ENCODE data around the gene RSAD2.
"Not testable (repeated sequence)": the region's sequence is repeated elsewhere in the genome, so short reads cannot be mapped to it uniquely, and the experiment has no call there.

RSAD2 gene

GRCh38 chr2:6928452-6928851 lies 50.9 kb downstream of the RSAD2 start:
- DNase-seq, result no peak

- no peak for DNase-seq
Measured at GRCh38 chr2:6929196-6929819, 51.7 kb downstream of the RSAD2 start.

DNA sequence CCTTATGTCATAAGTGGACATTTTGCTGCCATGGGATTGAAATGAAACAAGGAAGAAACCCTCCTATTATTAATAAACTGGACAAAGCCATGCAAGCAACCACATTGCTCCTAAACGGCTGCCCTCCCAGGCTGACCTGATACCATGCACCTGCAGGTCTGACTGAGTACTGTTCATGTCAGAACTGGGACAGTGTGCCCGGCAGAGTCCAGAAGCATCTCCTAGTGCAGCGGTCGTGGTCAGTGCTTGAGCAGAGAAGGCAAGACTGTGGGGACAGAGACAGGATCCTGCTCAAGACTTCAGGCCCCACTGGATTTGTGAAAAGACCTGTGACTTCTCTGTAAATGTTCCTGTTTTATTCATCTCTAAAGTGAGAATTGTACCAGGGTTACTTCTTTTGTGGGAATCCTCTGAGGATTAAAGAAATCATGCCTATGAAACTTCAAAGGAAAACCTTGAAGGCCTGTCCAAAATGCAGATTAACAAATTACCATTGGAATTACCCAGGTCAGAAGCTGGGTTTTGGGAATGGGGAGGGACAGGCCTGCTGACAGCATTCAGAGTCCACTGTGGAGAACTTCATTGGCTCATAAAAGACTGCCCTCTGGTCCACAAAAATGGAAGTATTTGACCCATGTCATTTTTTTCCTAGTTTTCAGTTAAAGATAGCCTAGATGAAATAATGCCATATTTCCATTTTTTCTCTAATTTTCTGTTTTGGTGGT lies 53.5 kb downstream of the RSAD2 start:
- DNase-seq, result no peak

DNA sequence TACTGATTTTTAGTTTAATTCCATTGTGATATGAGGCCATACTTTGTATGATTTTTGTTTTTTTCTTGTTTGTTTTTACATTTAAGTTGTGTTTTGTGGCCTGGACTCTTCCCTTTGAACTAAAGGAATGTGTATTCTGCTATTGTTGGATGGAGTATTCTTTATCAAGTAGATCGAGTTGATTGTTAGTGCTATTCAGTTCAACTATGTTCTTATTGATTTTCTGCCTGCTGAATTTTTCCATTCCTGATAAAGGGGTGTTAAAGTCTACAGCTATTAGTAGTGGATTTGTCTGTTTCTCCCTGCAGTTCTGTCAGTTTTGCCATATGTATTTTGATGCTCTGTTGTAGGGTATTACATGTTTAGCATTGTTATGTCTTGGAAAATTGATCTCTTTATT lies 54.2 kb downstream of the RSAD2 start:
- no peak for DNase-seq

DNA sequence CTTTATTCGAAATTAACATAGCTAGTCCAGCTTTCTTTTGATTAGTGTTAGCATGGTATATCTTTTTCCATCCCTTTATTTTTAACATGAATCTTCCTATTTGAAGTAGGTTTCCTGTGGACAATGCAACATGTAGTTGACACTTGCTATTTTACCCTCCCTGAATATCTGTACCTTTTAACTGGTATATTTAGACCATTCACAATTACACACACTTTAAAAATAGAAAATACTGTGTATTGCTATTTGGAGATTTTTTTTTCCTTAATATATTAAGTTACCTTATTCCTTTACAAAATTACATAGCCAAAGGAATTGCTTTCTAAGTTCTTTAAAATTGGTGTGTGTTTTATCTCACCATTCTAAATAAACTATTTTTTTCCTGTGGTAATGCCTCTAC lies 54.6 kb downstream of the RSAD2 start:
- no peak for DNase-seq

GRCh38 chr2:6932828-6933227 lies 55.3 kb downstream of the RSAD2 start:
- DNase-seq, result no peak

DNA sequence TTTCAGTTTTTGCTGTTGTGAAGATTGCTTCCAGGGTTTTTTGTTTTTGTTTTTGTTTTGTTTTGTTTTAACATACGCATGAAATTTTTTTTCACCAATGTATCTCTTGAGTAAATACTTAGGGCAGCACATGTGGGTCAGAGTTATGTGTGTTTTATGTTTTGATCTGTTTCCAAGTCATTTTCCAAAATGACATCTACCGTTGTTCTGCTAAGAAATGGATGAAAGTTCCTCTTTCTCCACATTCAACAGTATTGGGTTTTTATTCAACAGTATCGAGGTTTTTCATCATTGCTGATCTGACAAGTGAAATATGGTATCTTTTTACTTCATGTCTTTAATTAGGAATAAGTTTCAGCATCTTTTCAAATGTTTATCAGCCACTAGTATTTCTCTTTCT lies 56.3 kb downstream of the RSAD2 start:
- DNase-seq, result no peak

- DNase-seq, result no peak
Measured at GRCh38 chr2:6934345-6934744, 56.8 kb downstream of the RSAD2 start.

DNA sequence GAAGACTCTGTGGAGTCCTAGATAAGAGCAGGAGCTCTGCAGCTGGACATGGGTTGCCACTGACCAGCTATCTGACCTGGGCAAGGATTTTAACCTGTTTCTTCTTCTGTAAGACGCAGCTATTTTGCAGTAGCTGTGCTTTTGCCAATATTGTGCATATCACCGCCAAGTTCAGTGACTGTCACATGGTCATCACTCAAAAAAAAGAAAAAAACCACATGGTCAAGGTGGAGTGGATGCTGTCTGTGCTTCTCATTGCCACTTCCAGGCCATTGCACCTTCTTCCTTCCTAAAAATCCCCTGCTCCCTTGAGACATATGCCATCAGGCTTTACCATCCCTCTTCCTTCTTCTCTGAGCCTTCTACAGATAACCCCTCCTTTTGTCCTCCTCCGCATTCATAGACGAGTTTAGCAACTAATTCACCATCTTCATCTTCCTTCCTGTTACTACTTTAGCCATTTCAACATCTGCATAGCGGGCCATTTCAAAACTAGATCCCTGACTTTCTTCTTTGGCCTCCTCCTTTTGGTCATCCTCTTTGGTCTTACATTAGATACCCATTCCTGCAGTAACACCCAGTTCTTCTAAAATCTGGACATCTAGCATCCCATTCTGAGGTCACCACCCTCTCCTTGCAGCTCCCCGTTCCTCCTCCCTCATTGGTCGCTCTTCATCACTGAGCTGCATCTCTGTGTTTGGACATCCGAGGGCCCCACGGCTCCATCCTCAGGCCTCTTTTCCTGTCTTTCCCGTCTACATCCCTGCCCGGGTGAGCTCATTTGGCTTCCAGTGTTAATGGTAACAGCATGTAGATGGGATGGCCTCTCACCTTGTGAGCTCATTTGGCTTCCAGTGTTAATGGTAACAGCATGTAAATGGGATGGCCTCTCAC lies 57.4 kb downstream of the RSAD2 start:
- no peak for DNase-seq

GRCh38 chr2:6935652-6936020 lies 58.1 kb downstream of the RSAD2 start:
- DNase-seq, result not testable (repeated sequence)

DNA sequence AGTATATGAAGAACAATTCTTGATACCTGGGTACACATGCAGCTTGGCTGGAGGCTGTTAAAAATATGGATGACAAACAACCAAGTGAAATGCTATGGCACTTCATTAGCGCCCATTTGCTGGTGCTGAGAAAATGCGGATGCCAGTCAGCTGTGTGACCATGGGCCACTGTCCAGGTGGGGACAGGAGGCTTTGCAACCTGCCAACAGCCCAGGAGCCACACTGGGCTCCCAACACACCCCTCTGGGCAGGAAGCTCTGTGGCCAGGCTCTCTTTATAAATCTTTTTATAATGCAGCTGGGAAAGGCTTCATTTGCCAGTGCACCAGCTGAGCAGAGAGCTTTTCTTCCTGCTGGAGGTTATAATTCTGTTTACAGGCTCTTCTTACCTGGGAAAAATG lies 59.6 kb downstream of the RSAD2 start:
- DNase-seq, result no peak

- no peak for DNase-seq
Measured at GRCh38 chr2:6937582-6937981, 60.0 kb downstream of the RSAD2 start.

- no peak for DNase-seq
Measured at GRCh38 chr2:6939071-6939470, 61.5 kb downstream of the RSAD2 start.

GRCh38 chr2:6940820-6941219 lies 63.2 kb downstream of the RSAD2 start:
- DNase-seq, result no peak

DNA sequence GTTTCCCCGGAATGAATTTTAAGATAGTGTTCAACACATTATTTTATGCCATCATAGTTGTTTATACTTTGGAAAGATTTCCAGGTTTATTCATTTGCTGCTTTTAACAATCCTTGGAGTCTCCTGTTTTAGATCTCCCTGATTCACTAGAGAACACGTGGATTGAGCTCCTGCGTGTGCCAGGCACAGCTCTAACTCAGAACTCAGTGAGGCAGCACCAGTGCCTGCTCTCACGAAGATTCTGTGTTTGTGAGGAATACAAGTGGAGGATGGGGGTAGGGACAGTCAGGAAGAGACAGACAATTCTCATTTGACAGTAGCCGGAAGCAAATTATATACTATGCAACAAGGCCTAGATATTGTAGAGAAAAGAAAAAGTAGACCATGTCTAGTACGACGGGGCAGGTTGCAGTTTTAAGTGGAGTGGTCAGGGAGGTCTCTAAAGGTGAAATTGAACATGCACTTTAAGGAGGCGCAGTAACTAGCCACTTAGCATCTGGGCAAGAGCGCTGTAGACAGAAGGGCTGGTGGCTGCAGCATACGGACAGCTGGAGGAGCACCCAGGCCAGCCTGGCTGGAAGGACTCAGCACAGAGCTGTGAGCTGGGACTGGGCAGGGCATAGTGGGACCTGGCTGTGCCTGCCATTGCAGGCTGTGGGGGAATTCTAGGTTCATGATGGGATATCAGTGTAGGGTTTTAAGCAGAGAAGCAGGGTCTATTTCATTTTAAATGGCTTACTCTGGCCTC lies 63.9 kb downstream of the RSAD2 start:
- DNase-seq, result no peak

- DNase-seq, result no peak
Measured at GRCh38 chr2:6942848-6943247, 65.3 kb downstream of the RSAD2 start.

GRCh38 chr2:6943523-6943922 lies 65.9 kb downstream of the RSAD2 start:
- DNase-seq, result no peak

DNA sequence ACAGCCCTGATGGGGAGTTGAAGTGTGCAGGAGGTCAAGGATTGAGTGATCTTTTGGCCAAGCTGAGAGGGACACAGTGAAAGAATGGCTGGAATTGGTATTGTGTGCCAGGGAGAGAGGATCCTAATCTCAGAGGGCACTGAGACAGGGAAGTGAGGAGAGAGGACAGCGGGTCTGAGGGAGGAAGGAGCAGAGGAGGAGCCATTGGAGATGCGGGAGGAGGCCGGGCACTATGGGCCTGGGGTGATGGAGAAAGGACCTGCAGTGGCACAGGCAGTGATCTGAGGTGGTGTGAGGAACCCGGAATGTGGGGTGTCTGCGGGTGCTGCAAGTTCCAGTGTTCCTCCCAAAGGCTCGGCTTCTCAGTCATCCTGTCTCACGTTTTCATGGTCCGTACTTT lies 66.4 kb downstream of the RSAD2 start:
- no peak for DNase-seq

DNA sequence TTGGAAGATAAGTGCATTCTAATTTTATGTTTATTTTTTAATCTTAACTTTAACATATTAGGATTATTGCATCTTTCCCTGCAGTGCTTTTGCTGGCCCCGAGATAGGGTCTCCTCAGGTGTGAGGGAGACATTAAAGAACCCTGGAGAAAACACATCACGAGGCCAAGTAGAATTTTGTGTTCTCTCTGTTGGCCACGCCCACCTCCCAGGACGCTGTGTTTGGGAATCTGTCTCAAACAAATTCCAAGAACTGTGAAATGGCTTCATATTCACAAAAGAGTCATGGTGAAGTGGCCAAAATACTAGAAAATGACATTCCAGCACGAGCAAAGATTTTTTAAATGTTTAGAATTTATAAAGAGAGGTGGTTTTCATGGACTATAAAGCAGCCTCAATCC lies 67.0 kb downstream of the RSAD2 start:
- DNase-seq, result no peak

- DNase-seq, result no peak
Measured at GRCh38 chr2:6945087-6945813, 67.7 kb downstream of the RSAD2 start.

GRCh38 chr2:6945821-6946220 lies 68.2 kb downstream of the RSAD2 start:
- DNase-seq, result no peak

DNA sequence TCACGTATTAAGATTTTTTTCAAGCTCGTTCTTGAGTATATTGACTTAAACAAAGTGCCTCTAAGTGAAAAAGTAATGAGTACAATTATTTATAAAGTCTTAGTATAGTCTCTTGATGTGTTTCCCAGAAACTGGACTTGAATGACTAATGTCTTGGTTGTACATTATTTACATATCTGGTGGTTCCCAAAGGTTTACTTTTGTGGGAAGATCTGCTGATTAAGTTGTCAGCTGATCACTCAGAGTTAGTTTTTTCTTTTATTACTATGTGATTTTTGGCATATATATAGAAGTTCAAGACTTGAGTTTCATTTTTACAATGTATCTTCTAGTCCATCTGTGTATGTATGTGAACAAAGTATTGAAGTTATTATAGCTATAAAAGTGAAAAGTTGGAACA lies 69.1 kb downstream of the RSAD2 start:
- no peak for DNase-seq

All from NCI-H774 (cell line).